ENCODE measurements around the gene ALDH1B1.

- TF ChIP-seq CTCF (IDR thresholded peaks at IDR 0.05; ENCODE audit: insufficient read depth, low read length, poor library complexity, severe bottlenecking) = no peak
- TF ChIP-seq EZH2phosphoT487 (conservative IDR thresholded peaks at IDR 0.05; ENCODE audit: low read length) = no peak
Observed at GRCh38 chr9:38440516-38440915, 48.0 kb downstream of the ALDH1B1 start.

All from SU-DHL-6 (cell line).